ENCODE data around the gene TMEM269. TPM values are rescaled to one million over a fixed set of nuclear protein-coding genes. Genes with fewer than 3 reads are reported as not detected.

The TMEM269 gene
- total and polyA plus RNA-seq, 10 of the 15 experiments (the other 5 are each of a cell fraction or from before 2014, with no cell fraction given), result 0.02 to 0.26 (median 0.06) TPM; not detected in 2

- Histone ChIP-seq H3K36me3 (ENCODE audit: control insufficient read depth in 2 of 2, insufficient read depth in 2 of 2, low read length in 1 of 2) (peaks cover 8 to 10% of the 10 kb centered on the region in 2 experiments; a peak in 3 of 4 replicates), H3K27me3 (replicated peaks in 1 of 2; ENCODE audit: control insufficient read depth in 2 of 2, insufficient read depth in 2 of 2, low read length in 1 of 2) (no peaks in the 10 kb centered on the region), H3K4me3 (0 out of 2 replicates have a peak overlapping the region, but pooled peaks have one; percentile 97), H3K4me2 (ENCODE audit: control insufficient read depth, insufficient read depth) (no peak overlapping the region), H3K9ac (ENCODE audit: control insufficient read depth, insufficient read depth, low read length) (no peak overlapping the region), H3K9me3 (replicated peaks; ENCODE audit: control insufficient read depth, insufficient read depth, low read length) (no peaks in the 10 kb centered on the region; the same call in 1 of the 3 replicates), H3K79me2 (ENCODE audit: control insufficient read depth, insufficient read depth, low read length) (peaks cover 30% of the 10 kb centered on the region), H4K20me1 (ENCODE audit: control insufficient read depth, insufficient read depth) (no peaks in the 10 kb centered on the region), H3K27ac (ENCODE audit: control insufficient read depth, insufficient read depth) (no peak overlapping the region), H2AFZ (ENCODE audit: control insufficient read depth, low read depth, low read length) (no peak overlapping the region), H3K4me1 (ENCODE audit: control insufficient read depth, insufficient read depth, low read length) (peaks cover 6% of the 10 kb centered on the region; the same call in 1 of the 2 replicates)
- ChIA-PET POLR2A (interaction anchor here (1.2 to 4.8 kb wide), 3 partner anchors 33 to 166 kb away, joined by 5 to 53 read pairs (median 5); partner anchors contain the start of genes C1orf50, P3H1 and YBX1), CTCF (interaction anchor here (0.6 to 1.5 kb wide), 4 partner anchors 13 to 1936 kb away, joined by 3 to 5 read pairs (median 4); no protein-coding TSS in a partner anchor), RAD21 (ENCODE audit: unreplicated experiment) (interaction anchor here (0.6 to 3.5 kb wide), 5 partner anchors 31 to 1096 kb away, joined by 3 to 18 read pairs (median 6); partner anchors contain the start of genes C1orf50, ERMAP, P3H1 and SVBP), SMC1A (ENCODE audit: uncharacterized antibody, unreplicated experiment) (interaction anchor here (0.9 to 3.7 kb wide), 7 partner anchors 9 to 225 kb away, joined by 3 to 25 read pairs (median 3); no protein-coding TSS in a partner anchor)
- WGBS (ENCODE audit: insufficient coverage, insufficient replicate concordance, low lambda C conversion rate, missing lambda C conversion rate), result 98% methylated on average over 2 of the region's 2 CpGs
- no TSS peak for BruUV-seq (replicated peaks)
- FAIRE-seq (no peak), DNase-seq (ENCODE audit: low read depth, low spot score) (no peak), ATAC-seq (no peak)
- in situ Hi-C loops (cut with MboI), result no loop called here
- TF ChIP-seq, protein P1, sequence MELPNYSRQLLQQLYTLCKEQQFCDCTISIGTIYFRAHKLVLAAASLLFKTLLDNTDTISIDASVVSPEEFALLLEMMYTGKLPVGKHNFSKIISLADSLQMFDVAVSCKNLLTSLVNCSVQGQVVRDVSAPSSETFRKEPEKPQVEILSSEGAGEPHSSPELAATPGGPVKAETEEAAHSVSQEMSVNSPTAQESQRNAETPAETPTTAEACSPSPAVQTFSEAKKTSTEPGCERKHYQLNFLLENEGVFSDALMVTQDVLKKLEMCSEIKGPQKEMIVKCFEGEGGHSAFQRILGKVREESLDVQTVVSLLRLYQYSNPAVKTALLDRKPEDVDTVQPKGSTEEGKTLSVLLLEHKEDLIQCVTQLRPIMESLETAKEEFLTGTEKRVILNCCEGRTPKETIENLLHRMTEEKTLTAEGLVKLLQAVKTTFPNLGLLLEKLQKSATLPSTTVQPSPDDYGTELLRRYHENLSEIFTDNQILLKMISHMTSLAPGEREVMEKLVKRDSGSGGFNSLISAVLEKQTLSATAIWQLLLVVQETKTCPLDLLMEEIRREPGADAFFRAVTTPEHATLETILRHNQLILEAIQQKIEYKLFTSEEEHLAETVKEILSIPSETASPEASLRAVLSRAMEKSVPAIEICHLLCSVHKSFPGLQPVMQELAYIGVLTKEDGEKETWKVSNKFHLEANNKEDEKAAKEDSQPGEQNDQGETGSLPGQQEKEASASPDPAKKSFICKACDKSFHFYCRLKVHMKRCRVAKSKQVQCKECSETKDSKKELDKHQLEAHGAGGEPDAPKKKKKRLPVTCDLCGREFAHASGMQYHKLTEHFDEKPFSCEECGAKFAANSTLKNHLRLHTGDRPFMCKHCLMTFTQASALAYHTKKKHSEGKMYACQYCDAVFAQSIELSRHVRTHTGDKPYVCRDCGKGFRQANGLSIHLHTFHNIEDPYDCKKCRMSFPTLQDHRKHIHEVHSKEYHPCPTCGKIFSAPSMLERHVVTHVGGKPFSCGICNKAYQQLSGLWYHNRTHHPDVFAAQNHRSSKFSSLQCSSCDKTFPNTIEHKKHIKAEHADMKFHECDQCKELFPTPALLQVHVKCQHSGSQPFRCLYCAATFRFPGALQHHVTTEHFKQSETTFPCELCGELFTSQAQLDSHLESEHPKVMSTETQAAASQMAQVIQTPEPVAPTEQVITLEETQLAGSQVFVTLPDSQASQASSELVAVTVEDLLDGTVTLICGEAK (IDR thresholded peaks at IDR 0.05; ENCODE audit: borderline replicate concordance), result peak; percentile 88
- no peak for TF ChIP-seq CEBPZ (IDR thresholded peaks at IDR 0.05; ENCODE audit: low read depth, low read length)
- intact Hi-C loops (cut with micrococcal nuclease; ENCODE audit: unreplicated experiment), result loop anchor here (5.0 kb wide), 1 partner anchor 82 kb away; the partner anchor contains the start of genes C1orf50 and P3H1
Measured at GRCh38 chr1:42848823-42849537, 64.2 kb downstream of the TMEM269 start.

Data from GM12878 (cell line).